WERI-Rb-1 (cell line): ENCODE data around the gene TBX6.
"Not testable (repeated sequence)": the region's sequence is repeated elsewhere in the genome, so short reads cannot be mapped to it uniquely, and the experiment has no call there.

Source experiments
- DNase-seq: peaks from one replicate; pipeline ENCODE4 v3.0.0-alpha.2; 2020
- H3K27ac ChIP-seq: fragments of 250-450 bp; sonication (Bioruptor Pico); 2 replicates; pipeline ENCODE4 v1.5.1; 2020; ENCODE audit warnings: mild to moderate bottlenecking, moderate library complexity
- H3K27me3 ChIP-seq: fragments of 250-450 bp; sonication (Bioruptor Pico); 2 replicates; pipeline ENCODE4 v1.5.1; 2021; ENCODE audit warnings: mild to moderate bottlenecking, low read depth, moderate library complexity; ENCODE audit not compliant: insufficient read depth, severe bottlenecking
- H3K36me3 ChIP-seq: fragments of 250-450 bp; sonication (Bioruptor Pico); 2 replicates; pipeline ENCODE4 v1.5.1; 2020; ENCODE audit warnings: mild to moderate bottlenecking, moderate library complexity
- H3K4me3 ChIP-seq: 2 replicates; pipeline ENCODE4 v1.5.1; 2011; ENCODE audit warnings: low read depth, mild to moderate bottlenecking, control low read depth, low read length
- H3K9me3 ChIP-seq: fragments of 250-450 bp; sonication (Bioruptor Pico); 2 replicates; pipeline ENCODE4 v1.5.1; 2021; ENCODE audit warnings: mild to moderate bottlenecking, moderate library complexity; ENCODE audit not compliant: severe bottlenecking
- TF ChIP-seq, protein P1 (sequence below): IDR thresholded peaks from 2 replicates; pipeline ENCODE4 v1.5.1; 2011; ENCODE audit warnings: low read depth, mild to moderate bottlenecking, control low read depth, inconsistent platforms, low read length

The TBX6 gene

DNA sequence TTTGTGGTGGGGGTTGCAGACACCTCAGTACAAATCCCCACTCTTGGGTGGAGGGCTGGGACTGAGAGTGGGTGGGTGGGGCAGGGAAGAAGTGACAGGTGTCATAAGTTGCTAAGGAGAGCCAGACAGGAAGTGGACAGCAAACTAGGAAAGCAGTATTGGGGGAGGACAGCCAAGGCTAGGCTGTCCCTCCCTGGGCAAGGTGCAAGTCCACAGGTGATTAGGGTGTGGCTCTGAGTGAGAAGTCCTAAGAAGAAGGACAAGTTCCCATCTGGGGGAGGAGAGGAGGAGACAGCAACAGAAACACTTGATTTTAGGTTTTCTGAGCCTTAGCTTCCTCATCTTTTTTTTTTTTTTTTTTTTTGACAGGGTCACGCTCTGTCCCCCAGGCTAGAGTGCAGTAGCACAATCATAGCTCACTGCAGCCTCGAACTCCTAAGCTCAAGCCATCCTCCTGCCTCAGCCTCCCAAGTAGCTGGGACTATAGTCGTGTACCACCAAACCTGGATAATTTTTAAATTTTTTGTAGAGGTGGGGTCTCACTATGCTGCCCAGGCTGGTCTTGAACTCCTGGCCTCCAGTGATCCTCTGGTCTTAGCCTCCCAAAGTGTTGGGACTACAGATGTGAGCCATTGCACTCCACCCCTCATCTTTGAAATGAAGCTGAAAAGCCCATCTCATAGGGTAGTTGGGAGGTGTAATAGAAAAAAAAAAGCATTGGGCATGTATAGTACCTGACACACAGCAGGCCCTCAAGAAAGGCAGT is 28.8 kb upstream of the TBX6 start:
- Histone ChIP-seq H3K27me3 (no peaks in the 10 kb centered on the region), H3K27ac (no peak overlapping the region), H3K36me3 (peaks cover 38% of the 10 kb centered on the region), H3K4me3 (no peak overlapping the region), H3K9me3 (no peaks in the 10 kb centered on the region)
- no peak for DNase-seq
- TF ChIP-seq, protein P1, sequence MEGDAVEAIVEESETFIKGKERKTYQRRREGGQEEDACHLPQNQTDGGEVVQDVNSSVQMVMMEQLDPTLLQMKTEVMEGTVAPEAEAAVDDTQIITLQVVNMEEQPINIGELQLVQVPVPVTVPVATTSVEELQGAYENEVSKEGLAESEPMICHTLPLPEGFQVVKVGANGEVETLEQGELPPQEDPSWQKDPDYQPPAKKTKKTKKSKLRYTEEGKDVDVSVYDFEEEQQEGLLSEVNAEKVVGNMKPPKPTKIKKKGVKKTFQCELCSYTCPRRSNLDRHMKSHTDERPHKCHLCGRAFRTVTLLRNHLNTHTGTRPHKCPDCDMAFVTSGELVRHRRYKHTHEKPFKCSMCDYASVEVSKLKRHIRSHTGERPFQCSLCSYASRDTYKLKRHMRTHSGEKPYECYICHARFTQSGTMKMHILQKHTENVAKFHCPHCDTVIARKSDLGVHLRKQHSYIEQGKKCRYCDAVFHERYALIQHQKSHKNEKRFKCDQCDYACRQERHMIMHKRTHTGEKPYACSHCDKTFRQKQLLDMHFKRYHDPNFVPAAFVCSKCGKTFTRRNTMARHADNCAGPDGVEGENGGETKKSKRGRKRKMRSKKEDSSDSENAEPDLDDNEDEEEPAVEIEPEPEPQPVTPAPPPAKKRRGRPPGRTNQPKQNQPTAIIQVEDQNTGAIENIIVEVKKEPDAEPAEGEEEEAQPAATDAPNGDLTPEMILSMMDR = no peak

- no peak for DNase-seq
- Histone ChIP-seq H3K27me3 (no peaks in the 10 kb centered on the region), H3K9me3 (no peaks in the 10 kb centered on the region), H3K27ac (no peak overlapping the region), H3K36me3 (peaks cover 42% of the 10 kb centered on the region), H3K4me3 (no peak overlapping the region)
- TF ChIP-seq, protein P1 = no peak
Observed at GRCh38 chr16:30119428-30119827, 27.7 kb upstream of the TBX6 start.

- TF ChIP-seq, protein P1 = no peak
- Histone ChIP-seq H3K27me3 (no peaks in the 10 kb centered on the region), H3K36me3 (peaks cover 42% of the 10 kb centered on the region), H3K4me3 (no peak overlapping the region), H3K27ac (no peak overlapping the region), H3K9me3 (no peaks in the 10 kb centered on the region)
- DNase-seq = no peak
Observed at GRCh38 chr16:30117768-30118167, 26.0 kb upstream of the TBX6 start.

DNA sequence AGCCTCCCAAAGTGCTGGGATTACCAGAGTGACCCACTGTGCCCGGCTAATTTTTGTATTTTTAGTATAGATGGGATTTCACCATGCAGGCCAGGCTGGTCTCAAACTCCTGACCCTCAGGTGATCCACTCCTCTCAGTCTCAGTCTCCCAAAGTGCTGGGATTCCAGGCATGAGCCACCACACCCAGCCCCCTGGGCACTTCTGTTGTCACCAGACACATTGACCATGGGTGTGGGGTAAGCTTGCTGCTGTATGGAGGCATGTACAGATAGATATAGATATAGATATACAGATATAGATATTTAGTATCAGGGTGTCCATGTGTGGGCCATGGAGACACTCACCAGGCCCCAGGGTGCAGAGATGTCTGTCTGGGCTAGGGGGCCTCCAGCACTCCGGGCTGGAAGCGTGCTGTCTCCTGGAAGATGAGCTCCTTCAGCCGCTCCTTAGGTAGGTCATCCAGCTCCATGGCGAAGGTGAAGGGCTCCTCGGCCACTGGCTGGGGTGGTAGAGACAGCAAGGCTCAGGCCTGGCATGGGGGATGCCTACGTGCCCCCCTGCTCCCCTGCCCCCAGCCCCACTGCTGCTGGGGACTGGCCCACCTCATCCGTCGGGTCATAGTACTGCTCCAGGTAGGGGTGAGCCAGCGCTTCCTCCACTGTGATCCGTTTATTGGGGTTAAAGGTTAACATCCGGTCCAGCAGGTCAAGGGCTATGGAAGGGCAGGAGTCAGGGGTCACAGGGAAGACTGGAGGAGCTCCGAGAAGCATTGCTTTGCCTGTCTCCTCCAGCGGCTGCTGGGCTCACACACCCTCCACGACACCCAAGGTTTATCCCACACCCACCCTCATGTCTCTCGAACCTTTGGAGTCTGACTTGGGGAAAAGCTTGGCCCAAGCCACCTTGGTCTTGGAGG is 24.8 kb upstream of the TBX6 start:
- Histone ChIP-seq H3K27ac (no peak overlapping the region), H3K36me3 (peaks cover 43% of the 10 kb centered on the region), H3K9me3 (no peaks in the 10 kb centered on the region), H3K27me3 (no peaks in the 10 kb centered on the region), H3K4me3 (no peak overlapping the region)
- DNase-seq = no peak
- TF ChIP-seq, protein P1 = no peak

GRCh38 chr16:30115238-30115637 is 23.5 kb upstream of the TBX6 start:
- Histone ChIP-seq H3K36me3 (peaks cover 38% of the 10 kb centered on the region), H3K27me3 (no peaks in the 10 kb centered on the region), H3K9me3 (no peaks in the 10 kb centered on the region), H3K4me3 (no peak overlapping the region), H3K27ac (no peak overlapping the region)
- TF ChIP-seq, protein P1 = no peak
- no peak for DNase-seq

- not testable (repeated sequence) for H3K27ac ChIP-seq, H3K27me3 ChIP-seq, H3K4me3 ChIP-seq, H3K9me3 ChIP-seq
- peak; percentile 48 for DNase-seq
- peaks cover 39% of the 10 kb centered on the region for H3K36me3 ChIP-seq
Observed at GRCh38 chr16:30114833-30115232, 23.1 kb upstream of the TBX6 start.
